DMS114 treated with DMSO at 0.1 percent for 48 hours (cell line): ENCODE results near the gene NOP14.
"Not testable (repeated sequence)": the region's sequence is repeated elsewhere in the genome, so short reads cannot be mapped to it uniquely, and the experiment has no call there.

Experiments
- DNase-seq: peaks from one replicate; lab custom pipeline; 2025; ENCODE audit not compliant: unreplicated experiment; lab: John Stamatoyannopoulos, UW

NOP14 gene

GRCh38 chr4:2932951-2933565 is 30.1 kb downstream of the NOP14 start:
- no peak for DNase-seq

DNA sequence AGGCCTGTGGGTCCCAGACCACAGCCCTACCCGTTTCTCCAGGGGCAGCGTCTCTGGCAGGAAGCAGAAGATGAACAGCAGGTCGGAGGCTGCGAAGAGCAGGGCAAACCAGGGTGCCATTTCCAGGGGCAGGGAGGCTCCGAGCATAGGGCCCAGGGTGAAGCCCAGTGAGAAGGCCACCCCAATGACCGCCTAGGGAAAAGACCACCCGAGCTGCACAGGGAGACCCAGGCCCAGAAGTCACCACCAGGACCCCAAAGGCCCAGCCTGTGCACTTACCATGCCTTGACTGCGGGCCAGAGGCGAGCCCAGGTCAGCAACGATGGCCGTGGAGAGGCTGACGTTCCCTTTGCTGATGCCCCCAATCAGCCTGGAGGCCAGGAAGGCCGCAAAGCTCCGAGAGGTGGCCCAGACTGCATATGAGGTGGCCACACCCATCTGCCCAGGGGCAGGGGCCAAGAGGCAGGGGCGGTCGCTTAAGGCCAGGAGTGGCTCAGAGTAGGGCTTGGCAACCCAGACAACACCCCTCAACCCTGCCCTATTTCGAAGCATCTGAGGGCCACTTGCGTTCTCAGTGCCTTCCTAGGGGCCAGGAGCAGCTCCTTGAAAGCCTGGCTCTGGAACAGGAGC is 30.8 kb downstream of the NOP14 start:
- DNase-seq: no peak

GRCh38 chr4:2931512-2932301 is 31.5 kb downstream of the NOP14 start:
- no peak for DNase-seq

DNA sequence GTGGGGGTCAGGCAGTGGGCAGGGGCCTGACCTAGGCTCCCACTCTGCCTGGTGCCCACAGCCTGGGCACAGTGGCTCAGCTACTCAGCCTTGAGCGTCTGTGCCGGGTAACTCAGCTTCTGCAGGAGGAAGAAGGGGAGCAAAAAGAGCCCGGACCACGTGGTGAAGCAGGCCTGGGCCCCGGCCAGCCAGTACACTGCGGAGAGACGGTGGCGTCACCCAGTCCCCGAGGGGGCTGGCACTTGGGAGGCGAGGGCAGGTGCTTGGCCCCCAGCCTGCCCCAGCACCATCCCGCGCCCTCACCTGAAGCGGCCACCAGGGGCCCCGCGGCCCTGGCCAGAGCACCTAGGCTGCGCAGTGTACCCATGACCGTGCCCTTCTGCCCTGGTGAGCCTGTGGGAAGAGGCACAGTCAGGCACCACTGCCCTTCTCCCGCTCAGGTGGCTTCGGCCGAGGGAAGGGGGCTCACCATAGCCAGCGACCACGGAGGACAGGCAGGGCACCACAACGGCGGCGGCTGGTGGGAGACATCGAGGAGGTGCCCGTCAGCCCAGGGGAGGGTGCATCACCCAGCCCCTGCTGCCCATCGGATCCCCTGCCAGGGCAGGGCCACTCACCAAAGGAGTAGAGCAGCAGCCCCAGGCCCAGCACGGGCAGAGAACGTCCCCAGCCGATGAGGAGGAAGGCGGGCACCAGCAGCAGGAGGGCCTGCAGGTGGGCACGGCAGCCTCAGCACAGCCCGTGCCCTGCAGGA is 32.3 kb downstream of the NOP14 start:
- DNase-seq: no peak

DNA sequence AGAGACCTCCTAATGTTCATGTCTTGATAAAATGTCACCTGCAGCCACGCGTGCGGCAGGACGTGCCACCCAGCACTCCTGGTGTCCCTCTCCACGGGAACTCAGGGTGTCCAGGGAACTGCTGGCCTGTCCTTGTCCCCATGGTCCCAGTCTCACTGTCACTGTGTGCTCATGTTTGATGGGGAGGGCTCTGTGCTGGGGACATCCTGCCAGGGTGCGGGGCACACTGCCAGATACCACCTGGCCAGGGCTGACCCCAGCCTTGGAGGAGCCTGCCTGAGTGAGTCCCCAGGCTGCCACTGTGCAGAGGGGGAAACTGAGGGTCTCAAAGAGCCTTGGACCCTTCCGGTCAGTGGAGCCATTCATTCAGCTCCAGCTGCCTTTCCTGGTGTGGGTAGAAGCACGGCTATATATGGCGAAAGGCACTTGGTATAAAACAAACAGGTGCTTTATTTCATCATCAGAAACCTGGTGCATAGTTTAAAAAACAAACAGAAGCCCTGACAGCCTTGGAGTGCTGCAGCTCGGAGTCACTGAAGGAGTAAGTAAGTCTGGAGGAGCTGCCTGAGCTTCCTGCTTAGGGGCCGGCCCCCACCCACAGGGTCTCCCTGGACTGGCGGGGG is 33.0 kb downstream of the NOP14 start:
- no peak for DNase-seq

- no peak for DNase-seq
These were observed 33.7 kb downstream of the NOP14 start for GRCh38 chr4:2929469-2929868.

DNA sequence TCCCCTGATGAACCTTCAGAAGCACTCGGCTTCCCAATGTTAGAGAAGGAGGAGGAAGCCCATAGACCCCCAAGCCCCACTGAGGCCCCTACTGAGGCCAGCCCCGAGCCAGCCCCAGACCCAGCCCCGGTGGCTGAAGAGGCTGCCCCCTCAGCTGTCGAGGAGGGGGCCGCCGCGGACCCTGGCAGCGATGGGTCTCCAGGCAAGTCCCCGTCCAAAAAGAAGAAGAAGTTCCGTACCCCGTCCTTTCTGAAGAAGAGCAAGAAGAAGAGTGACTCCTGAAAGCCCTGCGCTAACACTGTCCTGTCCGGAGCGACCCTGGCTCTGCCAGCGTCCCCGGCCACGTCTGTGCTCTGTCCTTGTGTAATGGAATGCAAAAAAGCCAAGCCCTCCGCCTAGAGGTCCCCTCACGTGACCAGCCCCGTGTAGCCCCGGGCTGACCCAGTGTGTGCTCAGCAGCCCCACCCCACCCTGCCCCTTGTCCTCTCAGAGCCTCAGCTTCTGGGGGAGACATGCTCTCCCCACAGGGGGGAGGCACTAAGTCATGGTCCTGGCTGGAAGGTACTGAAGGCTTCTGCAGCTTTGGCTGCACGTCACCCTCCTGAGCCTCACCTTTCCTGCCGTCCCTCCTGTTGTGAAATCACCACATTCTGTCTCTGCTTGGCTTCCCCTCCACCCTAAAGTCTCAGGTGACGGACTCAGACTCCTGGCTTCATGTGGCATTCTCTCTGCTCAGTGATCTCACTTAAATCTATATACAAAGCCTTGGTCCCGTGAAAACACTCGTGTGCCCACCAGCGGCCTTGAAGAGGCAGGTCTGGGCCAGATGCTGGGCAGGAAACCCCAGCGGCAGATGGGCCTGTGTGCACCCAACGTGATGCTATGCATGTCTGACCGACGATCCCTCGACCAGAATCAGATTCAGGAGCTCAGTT is 34.7 kb downstream of the NOP14 start:
- DNase-seq: no peak

- no peak for DNase-seq
These were observed 35.5 kb downstream of the NOP14 start for GRCh38 chr4:2927696-2928075.

- no peak for DNase-seq
These were observed 36.0 kb downstream of the NOP14 start for GRCh38 chr4:2927016-2927695.

GRCh38 chr4:2925931-2926860 is 37.0 kb downstream of the NOP14 start:
- DNase-seq: no peak

DNA sequence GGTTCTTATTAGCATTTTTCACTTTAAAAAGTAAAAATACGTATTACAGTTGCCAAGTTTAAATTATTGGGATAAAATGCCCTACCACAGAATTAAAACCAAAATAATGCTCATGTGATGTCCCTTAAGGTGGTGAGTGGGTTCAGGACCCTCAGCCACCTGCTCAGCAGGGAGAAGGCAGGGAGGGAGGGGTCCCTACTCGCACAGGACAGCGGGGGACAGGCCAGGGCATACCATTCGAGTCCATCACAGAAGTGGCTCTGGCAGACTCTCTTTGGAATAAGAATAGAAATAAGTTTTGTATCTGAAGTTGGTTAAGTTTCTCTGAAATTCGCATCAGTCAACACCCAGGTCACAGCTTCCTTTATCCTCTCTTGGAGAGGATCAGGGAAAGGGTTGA is 37.7 kb downstream of the NOP14 start:
- no peak for DNase-seq

- DNase-seq: no peak
These were observed 38.4 kb downstream of the NOP14 start for GRCh38 chr4:2924765-2925301.

DNA sequence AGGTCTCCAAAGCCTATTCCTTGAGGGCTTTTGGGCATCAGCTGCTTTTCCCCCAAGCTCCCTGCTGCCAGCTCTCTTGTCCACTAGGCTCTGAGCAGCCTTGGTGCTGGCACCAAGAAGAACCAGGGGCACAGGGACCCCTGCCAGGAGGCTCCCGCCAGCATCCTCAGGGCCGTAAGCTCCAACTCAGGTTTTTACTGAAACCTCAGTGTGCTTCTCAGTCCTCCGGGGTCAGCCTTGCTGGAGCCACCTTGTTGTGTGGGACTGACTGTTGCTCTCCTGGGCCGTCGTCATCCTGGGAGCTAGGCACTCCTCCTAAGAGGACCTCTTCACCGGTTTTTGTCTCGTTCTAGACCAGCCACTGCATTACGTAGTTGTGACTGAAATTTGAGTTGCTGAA is 38.9 kb downstream of the NOP14 start:
- DNase-seq: no peak

DNA sequence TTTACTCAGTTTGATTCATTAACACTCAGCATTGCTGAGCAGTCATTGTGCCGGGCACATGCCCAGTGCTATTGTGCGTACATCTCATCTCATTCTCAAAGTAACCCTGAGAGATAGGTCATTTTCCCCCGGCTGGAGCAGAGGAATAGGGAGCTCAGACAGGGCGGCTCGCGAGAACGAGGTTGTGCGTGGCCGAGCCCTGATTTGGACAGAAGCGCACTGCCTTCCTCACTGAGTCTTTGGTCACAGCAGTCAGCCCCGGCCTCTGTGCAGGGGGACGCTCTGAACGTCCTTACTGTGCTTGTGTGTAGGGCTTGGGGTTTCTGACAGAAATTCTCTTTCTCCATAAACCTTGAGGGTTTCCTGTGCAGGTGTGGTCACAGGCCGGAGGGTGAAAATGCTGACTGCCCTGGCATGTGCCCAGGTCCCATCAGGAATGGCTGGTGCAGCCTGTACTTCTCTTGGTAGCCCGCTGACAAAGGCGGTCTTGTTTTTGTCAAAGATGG is 39.5 kb downstream of the NOP14 start:
- no peak for DNase-seq

DNA sequence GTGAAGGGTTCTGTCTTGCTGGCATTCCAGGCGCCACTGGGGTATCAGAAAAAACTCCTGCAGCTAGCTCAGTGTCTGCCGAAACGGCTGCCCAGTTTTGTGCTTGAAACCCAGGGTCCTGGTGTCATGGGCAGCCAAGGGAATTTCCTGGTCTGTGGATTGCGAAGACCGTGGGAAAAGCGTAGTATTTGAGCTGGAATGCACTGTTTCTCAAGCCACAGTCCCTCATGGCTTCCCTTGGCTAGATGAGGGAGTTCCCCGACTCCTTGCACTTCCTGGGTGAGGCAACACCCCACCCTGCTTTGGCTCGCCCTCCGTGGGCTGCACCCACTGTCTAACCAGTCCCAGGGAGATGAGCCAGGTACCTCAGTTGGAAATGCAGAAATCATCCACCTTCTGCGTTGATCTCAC is 40.1 kb downstream of the NOP14 start:
- DNase-seq: no peak

DNA sequence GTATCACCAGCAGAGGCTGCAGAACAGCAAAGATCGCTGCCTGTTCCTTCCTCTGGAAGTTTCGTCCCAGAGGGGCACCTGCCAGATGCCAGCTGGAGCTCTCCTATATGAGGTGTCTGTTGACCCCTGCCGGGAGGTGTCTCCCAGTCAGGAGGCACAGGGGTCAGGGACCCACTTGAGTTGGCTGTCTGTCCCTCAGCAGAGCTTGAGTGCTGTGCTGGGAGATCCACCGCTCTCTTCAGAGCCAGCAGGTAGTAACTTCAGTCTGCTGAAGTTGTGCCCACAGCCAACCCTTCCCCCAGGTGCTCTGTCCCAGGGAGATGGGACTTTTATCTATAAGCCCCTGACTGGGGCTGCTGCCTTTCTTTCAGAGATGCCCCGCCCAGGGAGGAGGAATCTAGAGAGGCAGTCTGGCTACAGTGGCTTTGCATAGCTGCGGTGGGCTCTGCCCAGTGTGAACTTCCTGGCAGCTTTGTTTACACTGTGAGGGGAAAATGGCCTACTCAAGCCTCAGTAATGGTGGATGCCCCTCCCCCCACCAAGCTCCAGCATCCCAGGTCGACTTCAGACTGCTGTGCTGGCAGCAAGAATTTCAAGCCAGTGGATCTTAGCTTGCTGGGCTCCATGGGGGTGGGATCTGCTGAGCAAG is 40.6 kb downstream of the NOP14 start:
- DNase-seq: not testable (repeated sequence)

GRCh38 chr4:2918714-2919113 is 44.5 kb downstream of the NOP14 start:
- not testable (repeated sequence) for DNase-seq
